SK-N-SH (cell line): ENCODE measurements around the gene CEP131. TPM values are rescaled to one million over a fixed set of nuclear protein-coding genes. Genes with fewer than 3 reads are reported as not detected.

ENCODE experiments used
- CTCF ChIA-PET: fragments of 300-600, 350-600 bp; formaldehyde crosslinking; extraction: SDS; loops from one replicate; lab custom pipeline; 2021; lab: Yijun Ruan, JAX
- POLR2A ChIA-PET: fragments of 350-600 bp; sonication (Branson Sonifier 250); formaldehyde crosslinking; extraction: SDS; loops from one replicate; lab custom pipeline; 2020; ENCODE audit warnings: antibody characterized with exemption, inconsistent platforms; lab: Yijun Ruan, JAX
- DNase-seq: peaks from one replicate; pipeline ENCODE4 v3.0.0; 2012
- H2AFZ ChIP-seq: fragments of 200-600 bp; sonication (generic); 2 replicates; pipeline ENCODE4 v1.8.1; 2016; ENCODE audit warnings: antibody characterized with exemption, mild to moderate bottlenecking, low read depth
- H3F3A ChIP-seq: fragments of 200-600 bp; sonication (generic); replicated peaks from 2 replicates; pipeline ENCODE3; 2016; ENCODE audit warnings: antibody characterized with exemption, mild to moderate bottlenecking; ENCODE audit not compliant: insufficient read depth
- H3K27ac ChIP-seq, 2 experiments: fragments of 200-500 bp in 1 of 2; fragments of 200-600 bp in 1 of 2; sonication (Bioruptor generic) in 1 of 2; sonication (generic), shearing (Covaris generic) in 1 of 2; 2 replicates each; pipeline versions ENCODE4 v1.5.1 to v1.6.1; 2014 to 2016; ENCODE audit warnings: low read depth in 2 of 2, inconsistent platforms in 1 of 2, low read length in 1 of 2, mild to moderate bottlenecking in 1 of 2, mixed read lengths in 1 of 2
- H3K27me3 ChIP-seq: fragments of 200-600 bp; sonication (generic), shearing (Covaris generic); 2 replicates; pipeline ENCODE4 v1.6.1; 2016; ENCODE audit warnings: mixed run types; ENCODE audit not compliant: insufficient read depth
- H3K36me3 ChIP-seq, 2 experiments: fragments of 200-500 bp in 1 of 2; fragments of 200-600 bp in 1 of 2; sonication (Bioruptor generic) in 1 of 2; sonication (generic) in 1 of 2; replicated peaks in 1 of 2; 2 replicates each; pipeline versions ENCODE3 to v1.5.1; 2014 to 2016; ENCODE audit warnings: low read length in 1 of 2, mild to moderate bottlenecking in 1 of 2; ENCODE audit not compliant: insufficient read depth in 2 of 2, control insufficient read depth in 1 of 2
- H3K4me1 ChIP-seq, 2 experiments: fragments of 200-500 bp in 1 of 2; fragments of 200-600 bp in 1 of 2; sonication (Bioruptor generic) in 1 of 2; sonication (generic), shearing (Covaris generic) in 1 of 2; 2 replicates each; pipeline versions ENCODE4 v1.5.1 to v1.6.1; 2014 to 2016; ENCODE audit warnings: low read depth in 1 of 2, low read length in 1 of 2, mixed run types in 1 of 2; ENCODE audit not compliant: insufficient read depth in 2 of 2, control insufficient read depth in 1 of 2
- H3K4me2 ChIP-seq: fragments of 200-600 bp; sonication (generic), shearing (Covaris generic); 2 replicates; pipeline ENCODE4 v1.6.1; 2017; ENCODE audit warnings: mixed run types
- H3K4me3 ChIP-seq, 2 experiments: fragments of 200-500 bp in 1 of 2; fragments of 200-600 bp in 1 of 2; sonication (Bioruptor generic) in 1 of 2; sonication (generic), shearing (Covaris generic) in 1 of 2; 2 replicates each; pipeline versions ENCODE4 v1.5.1 to v1.8.1; 2014 to 2016; ENCODE audit warnings: low read depth in 2 of 2, inconsistent platforms in 1 of 2, low read length in 1 of 2, mild to moderate bottlenecking in 1 of 2, mixed read lengths in 1 of 2, moderate library complexity in 1 of 2
- H3K79me2 ChIP-seq: fragments of 200-600 bp; sonication (generic); 2 replicates; pipeline ENCODE4 v1.8.1; 2017; ENCODE audit warnings: mild to moderate bottlenecking; ENCODE audit not compliant: insufficient read depth
- H3K9ac ChIP-seq: fragments of 200-600 bp; sonication (generic); 2 replicates; pipeline ENCODE4 v1.6.1; 2017; ENCODE audit warnings: mixed run types
- H3K9me2 ChIP-seq: fragments of 200-600 bp; sonication (generic); 2 replicates; pipeline ENCODE4 v1.6.1; 2017; ENCODE audit warnings: mixed run types
- H3K9me3 ChIP-seq: fragments of 200-600 bp; sonication (generic); 2 replicates; pipeline ENCODE4 v1.6.1; 2017; ENCODE audit warnings: mixed run types, mild to moderate bottlenecking, moderate library complexity
- H4K20me1 ChIP-seq: fragments of 200-600 bp; sonication (generic); 2 replicates; pipeline ENCODE4 v1.6.1; 2017; ENCODE audit warnings: mild to moderate bottlenecking, mixed run types; ENCODE audit not compliant: insufficient read depth
- CHD2 ChIP-seq: fragments of 150-350 bp; IDR thresholded peaks from 2 replicates; pipeline ENCODE4 v1.6.1; 2018; ENCODE audit warnings: low read length; ENCODE audit not compliant: partially characterized antibody
- EZH2phosphoT487 ChIP-seq: fragments of 200-600 bp; sonication (generic); IDR thresholded peaks from 2 replicates; pipeline ENCODE4 v1.6.1; 2017; ENCODE audit warnings: low read depth, mixed run types, mild to moderate bottlenecking, antibody characterized with exemption, moderate library complexity, borderline replicate concordance
- GABPA ChIP-seq: IDR thresholded peaks from 2 replicates; pipeline ENCODE4 v1.4.0; 2012; ENCODE audit warnings: low read depth, mild to moderate bottlenecking
- GATA2 ChIP-seq: sonication (generic); formaldehyde crosslinking; IDR thresholded peaks from 2 replicates; pipeline ENCODE4 v1.5.0; 2020; ENCODE audit warnings: mild to moderate bottlenecking, missing genetic modification reagents
- IRF3 ChIP-seq: fragments of 150-350 bp; IDR thresholded peaks from 2 replicates; pipeline ENCODE4 v1.6.1; 2016; ENCODE audit warnings: mild to moderate bottlenecking, low read depth, low read length
- JUND ChIP-seq: IDR thresholded peaks from 2 replicates; pipeline ENCODE4 v1.4.0; 2012
- MXI1 ChIP-seq: IDR thresholded peaks from 2 replicates; pipeline ENCODE4 v1.6.1; 2012; ENCODE audit warnings: mild to moderate bottlenecking, low read depth, low read length, improper control_type of control experiment
- NFIC ChIP-seq: IDR thresholded peaks from 2 replicates; pipeline ENCODE4 v1.4.0; 2012; ENCODE audit warnings: borderline replicate concordance
- NRF1 ChIP-seq: IDR thresholded peaks from 2 replicates; pipeline ENCODE4 v1.6.1; 2012; ENCODE audit warnings: low read depth, mild to moderate bottlenecking, low read length
- PBX3 ChIP-seq: IDR thresholded peaks from 2 replicates; pipeline ENCODE4; 2012
- POLR2AphosphoS5 ChIP-seq: IDR thresholded peaks from 2 replicates; pipeline ENCODE4 v1.6.1; 2012; ENCODE audit warnings: low read depth, low read length
- RAD21 ChIP-seq: IDR thresholded peaks from 2 replicates; pipeline ENCODE4 v1.6.1; 2012; ENCODE audit warnings: mild to moderate bottlenecking, low read length
- RFX5 ChIP-seq: IDR thresholded peaks from 2 replicates; pipeline ENCODE4 v1.6.1; 2012; ENCODE audit warnings: mild to moderate bottlenecking, improper control_type of control experiment, low read length
- RXRA ChIP-seq: IDR thresholded peaks from 2 replicates; pipeline ENCODE4 v1.4.0; 2012; ENCODE audit warnings: low read depth, mild to moderate bottlenecking, borderline replicate concordance
- TAF1 ChIP-seq: IDR thresholded peaks from 2 replicates; pipeline ENCODE4 v1.6.1; 2012; ENCODE audit warnings: low read depth, mild to moderate bottlenecking, low read length, moderate library complexity, borderline replicate concordance
- TCF12 ChIP-seq: IDR thresholded peaks from 2 replicates; pipeline ENCODE4 v1.4.0; 2012
- USF1 ChIP-seq: IDR thresholded peaks from 2 replicates; pipeline ENCODE4 v1.4.0; 2012; ENCODE audit warnings: low read depth, borderline replicate concordance
- YY1 ChIP-seq: IDR thresholded peaks from 2 replicates; pipeline ENCODE4 v1.4.0; 2012; ENCODE audit warnings: low read depth, mild to moderate bottlenecking
- ZBTB33 ChIP-seq: IDR thresholded peaks from 2 replicates; pipeline ENCODE4 v1.4.0; 2012; ENCODE audit warnings: low read depth, borderline replicate concordance
- WGBS: methylation state at CpG from one replicate; pipeline ENCODE4 v1.1.6; 2017; ENCODE audit warnings: low lambda C conversion rate; 5-methylcytosine and 5-hydroxymethylcytosine counted together
- polyA plus RNA-seq, 3 experiments: library from polyadenylated mRNA; depleted of rRNA; stranded (reverse); fragments of >200 nt; gene quantifications; 2 replicates each; pipeline ENCODE4 v1.2.3, GENCODE V29; 2012

The CEP131 gene
- polyA plus RNA-seq, 1 of the 3 experiments (the other 2 are of a cell fraction), result 34.8 TPM

GRCh38 chr17:81246343-81246670 lies 23.5 kb upstream of the CEP131 start:
- no peaks in the 10 kb centered on the region for H3K27me3 ChIP-seq
- H3K4me1 ChIP-seq, result peaks cover 0 to 35% of the 10 kb centered on the region in 2 experiments; a peak in 1 of 4 replicates
- peaks cover 13% of the 10 kb centered on the region for H4K20me1 ChIP-seq
- H3K36me3 ChIP-seq, result peaks cover 20 to 53% of the 10 kb centered on the region in 2 experiments
- H3K9me3 ChIP-seq, result no peaks in the 10 kb centered on the region
- H3K4me2 ChIP-seq, result no peak overlapping the region
- TF ChIP-seq CHD2 (no peak), PBX3 (no peak), MXI1 (no peak), TAF1 (no peak)
- CTCF ChIA-PET, result interaction anchor here (1.2 to 2.6 kb wide), 2 partner anchors 8 to 104 kb away, joined by 3 to 11 read pairs; no protein-coding TSS in a partner anchor
- H2AFZ ChIP-seq, result no peak overlapping the region
- DNase-seq, result no peak
- no peak overlapping the region for H3K27ac ChIP-seq
- no peak overlapping the region for H3K4me3 ChIP-seq
- WGBS, result 100% methylated on average over 6 of the region's 10 CpGs
- H3K79me2 ChIP-seq, result peaks cover 10% of the 10 kb centered on the region; the same call in 1 of the 2 replicates
- peaks cover 4% of the 10 kb centered on the region for H3F3A ChIP-seq
- POLR2A ChIA-PET, result no interaction called here
- H3K9me2 ChIP-seq, result no peaks in the 10 kb centered on the region
- H3K9ac ChIP-seq, result no peak overlapping the region

GRCh38 chr17:81245665-81246342 lies 23.0 kb upstream of the CEP131 start:
- Histone ChIP-seq H3F3A (peaks cover 4% of the 10 kb centered on the region), H3K27me3 (no peaks in the 10 kb centered on the region), H3K79me2 (peaks cover 15% of the 10 kb centered on the region; the same call in 1 of the 2 replicates), H3K4me2 (no peak overlapping the region), H3K9me3 (no peaks in the 10 kb centered on the region), H3K4me1 (peaks cover 0 to 36% of the 10 kb centered on the region in 2 experiments; a peak in 1 of 4 replicates), H4K20me1 (peaks cover 13% of the 10 kb centered on the region), H3K9ac (no peak overlapping the region), H2AFZ (no peak overlapping the region), H3K9me2 (no peaks in the 10 kb centered on the region), H3K4me3 (no peak overlapping the region), H3K36me3 (peaks cover 17 to 53% of the 10 kb centered on the region in 2 experiments), H3K27ac (peak overlapping the region in 1 of 2 experiments; percentile 62; a peak in 1 of 4 replicates)
- no peak for TF ChIP-seq IRF3
- TF ChIP-seq TCF12, result no peak
- no peak for TF ChIP-seq ZBTB33
- no peak for TF ChIP-seq YY1
- TF ChIP-seq POLR2AphosphoS5, result no peak
- no peak for TF ChIP-seq GABPA
- no peak for TF ChIP-seq PBX3
- no peak for TF ChIP-seq RAD21
- TF ChIP-seq NFIC, result no peak
- no peak for TF ChIP-seq GATA2 (CRISPR knock-in tag)
- TF ChIP-seq JUND, result no peak
- TF ChIP-seq RFX5, result no peak
- no peak for TF ChIP-seq NRF1
- TF ChIP-seq CHD2, result no peak
- no peak for TF ChIP-seq USF1
- no peak for TF ChIP-seq RXRA
- TF ChIP-seq EZH2phosphoT487, result no peak
- POLR2A ChIA-PET, result interaction anchor here (1.1 kb wide), 1 partner anchor 239 kb away, joined by 3 read pairs; no protein-coding TSS in a partner anchor
- no peak for DNase-seq
- 95% methylated on average over 29 of the region's 37 CpGs for WGBS
- CTCF ChIA-PET, result interaction anchor here (0.7 to 12.8 kb wide), 5 partner anchors 9 to 222 kb away, joined by 3 to 133 read pairs (median 3); no protein-coding TSS in a partner anchor
